ENCODE results near the gene CEACAM21.

CEACAM21 gene

GRCh38 chr19:41589371-41589770 lies 13.4 kb downstream of the CEACAM21 start:
- no peak for DNase-seq (ENCODE audit: low read depth in 2 of 2)
- no peak for TF ChIP-seq CTCF (IDR thresholded peaks at IDR 0.05; ENCODE audit: low read depth, low read length)
- H3K4me3 ChIP-seq (replicated peaks in 1 of 2; ENCODE audit: low read depth in 2 of 2, low read length in 2 of 2): no peak overlapping the region

GRCh38 chr19:41590936-41591335 lies 15.0 kb downstream of the CEACAM21 start:
- no peak for DNase-seq (ENCODE audit: low read depth in 2 of 2)
- no peak overlapping the region for H3K4me3 ChIP-seq (replicated peaks in 1 of 2; ENCODE audit: low read depth in 2 of 2, low read length in 2 of 2)
- TF ChIP-seq CTCF (IDR thresholded peaks at IDR 0.05; ENCODE audit: low read depth, low read length): no peak

- TF ChIP-seq CTCF (IDR thresholded peaks at IDR 0.05; ENCODE audit: low read depth, low read length): no peak
- no peak for DNase-seq (ENCODE audit: low read depth in 2 of 2)
- H3K4me3 ChIP-seq (replicated peaks in 1 of 2; ENCODE audit: low read depth in 2 of 2, low read length in 2 of 2): no peak overlapping the region
Measured at GRCh38 chr19:41591951-41592562, 16.1 kb downstream of the CEACAM21 start.

- TF ChIP-seq CTCF (IDR thresholded peaks at IDR 0.05; ENCODE audit: low read depth, low read length): peak; percentile 69
- DNase-seq (ENCODE audit: low read depth in 2 of 2): peak; percentile 87 to 91
- H3K4me3 ChIP-seq (replicated peaks in 1 of 2; ENCODE audit: low read depth in 2 of 2, low read length in 2 of 2): no peak overlapping the region
Measured at GRCh38 chr19:41595258-41595889, 19.4 kb downstream of the CEACAM21 start.

- H3K4me3 ChIP-seq (replicated peaks in 1 of 2; ENCODE audit: low read depth in 2 of 2, low read length in 2 of 2): no peak overlapping the region
- no peak for TF ChIP-seq CTCF (IDR thresholded peaks at IDR 0.05; ENCODE audit: low read depth, low read length)
- no peak for DNase-seq (ENCODE audit: low read depth in 2 of 2)
Measured at GRCh38 chr19:41595890-41596280, 19.9 kb downstream of the CEACAM21 start.

- TF ChIP-seq CTCF (IDR thresholded peaks at IDR 0.05; ENCODE audit: low read depth, low read length): peak; percentile 93
- no peak overlapping the region for H3K4me3 ChIP-seq (replicated peaks in 1 of 2; ENCODE audit: low read depth in 2 of 2, low read length in 2 of 2)
- peak; percentile 75 to 76 for DNase-seq (ENCODE audit: low read depth in 2 of 2)
Measured at GRCh38 chr19:41597600-41598041, 21.7 kb downstream of the CEACAM21 start.

All from cardiac fibroblast (primary cell).